Measurements from ENCODE around the gene CCDC88A. TPM values are rescaled to one million over a fixed set of nuclear protein-coding genes. Genes with fewer than 3 reads are reported as not detected.

The CCDC88A gene
- total and polyA plus RNA-seq, 3 donors from 2014 or later, result 26.5 to 180 (median 121) TPM

DNA sequence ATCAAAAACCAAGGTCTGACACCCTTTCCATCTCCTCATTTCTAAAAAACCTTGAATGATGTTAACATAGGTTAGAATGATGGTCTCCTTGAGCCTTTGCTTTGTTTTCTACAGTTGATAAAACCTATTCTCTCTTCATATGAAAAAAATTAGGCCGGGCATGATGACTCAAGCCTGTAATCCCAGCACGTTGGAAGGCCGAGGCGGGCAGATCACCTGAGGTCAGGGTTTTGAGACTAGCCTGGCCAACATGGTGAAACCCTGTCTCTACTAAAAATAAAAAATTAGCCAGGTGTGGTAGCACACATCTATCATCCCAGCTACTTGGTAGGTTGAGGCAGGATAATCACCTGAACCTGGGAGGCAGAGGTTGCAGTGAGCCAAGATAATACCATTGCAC is 49.4 kb downstream of the CCDC88A start:
- Histone ChIP-seq H3K4me1 (no peaks in the 10 kb centered on the region), H3K27ac (no peak overlapping the region), H3K4me3 (no peak overlapping the region), H3K36me3 (ENCODE audit: low read depth, missing control alignments) (no peaks in the 10 kb centered on the region), H3K9me3 (no peaks in the 10 kb centered on the region), H3K27me3 (no peaks in the 10 kb centered on the region)
- TF ChIP-seq POLR2A (IDR thresholded peaks at IDR 0.05), result no peak
- intact Hi-C loops (cut with DNase I; ENCODE audit: low total_unique reads), result no loop called here
- DNase-seq, result no peak
- 93 to 97% methylated on average over 4 of the region's 4 CpGs for WGBS, 2 donors

DNA sequence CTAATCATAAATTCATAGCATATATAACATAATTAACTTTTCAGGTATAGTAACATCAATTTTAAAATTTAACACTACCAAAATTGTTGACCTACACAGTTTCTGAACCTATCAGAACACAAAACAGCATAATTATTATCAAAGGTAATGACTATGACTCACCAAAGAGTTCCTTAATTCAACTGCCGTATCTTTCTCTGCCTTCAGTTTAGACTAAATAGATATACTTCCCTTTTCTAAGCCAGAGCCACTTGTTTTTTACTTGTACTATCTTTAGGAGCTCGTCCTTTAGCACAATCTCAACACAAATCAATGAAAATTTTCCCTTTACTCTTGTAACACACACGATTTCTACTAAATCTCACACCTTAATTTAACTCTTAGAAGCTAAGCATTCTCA is 54.4 kb downstream of the CCDC88A start:
- TF ChIP-seq POLR2A (IDR thresholded peaks at IDR 0.05), result no peak
- TF ChIP-seq, protein P1, sequence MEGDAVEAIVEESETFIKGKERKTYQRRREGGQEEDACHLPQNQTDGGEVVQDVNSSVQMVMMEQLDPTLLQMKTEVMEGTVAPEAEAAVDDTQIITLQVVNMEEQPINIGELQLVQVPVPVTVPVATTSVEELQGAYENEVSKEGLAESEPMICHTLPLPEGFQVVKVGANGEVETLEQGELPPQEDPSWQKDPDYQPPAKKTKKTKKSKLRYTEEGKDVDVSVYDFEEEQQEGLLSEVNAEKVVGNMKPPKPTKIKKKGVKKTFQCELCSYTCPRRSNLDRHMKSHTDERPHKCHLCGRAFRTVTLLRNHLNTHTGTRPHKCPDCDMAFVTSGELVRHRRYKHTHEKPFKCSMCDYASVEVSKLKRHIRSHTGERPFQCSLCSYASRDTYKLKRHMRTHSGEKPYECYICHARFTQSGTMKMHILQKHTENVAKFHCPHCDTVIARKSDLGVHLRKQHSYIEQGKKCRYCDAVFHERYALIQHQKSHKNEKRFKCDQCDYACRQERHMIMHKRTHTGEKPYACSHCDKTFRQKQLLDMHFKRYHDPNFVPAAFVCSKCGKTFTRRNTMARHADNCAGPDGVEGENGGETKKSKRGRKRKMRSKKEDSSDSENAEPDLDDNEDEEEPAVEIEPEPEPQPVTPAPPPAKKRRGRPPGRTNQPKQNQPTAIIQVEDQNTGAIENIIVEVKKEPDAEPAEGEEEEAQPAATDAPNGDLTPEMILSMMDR (IDR thresholded peaks at IDR 0.05), result no peak
- no peaks in the 10 kb centered on the region for H3K4me1 ChIP-seq
- 70 to 82% methylated on average over 3 of the region's 3 CpGs for WGBS, 2 donors
- intact Hi-C loops (cut with DNase I; ENCODE audit: low total_unique reads), result no loop called here
- H3K27ac ChIP-seq, result no peak overlapping the region
- no peaks in the 10 kb centered on the region for H3K27me3 ChIP-seq
- no peaks in the 10 kb centered on the region for H3K36me3 ChIP-seq (ENCODE audit: low read depth, missing control alignments)
- no peak overlapping the region for H3K4me3 ChIP-seq
- no peaks in the 10 kb centered on the region for H3K9me3 ChIP-seq
- DNase-seq, result no peak

GRCh38 chr2:55364189-55365055 is 55.2 kb downstream of the CCDC88A start:
- Histone ChIP-seq H3K27me3 (no peaks in the 10 kb centered on the region), H3K4me1 (no peaks in the 10 kb centered on the region), H3K4me3 (no peak overlapping the region), H3K9me3 (no peaks in the 10 kb centered on the region), H3K36me3 (ENCODE audit: low read depth, missing control alignments) (no peaks in the 10 kb centered on the region), H3K27ac (no peak overlapping the region)
- intact Hi-C loops (cut with DNase I; ENCODE audit: low total_unique reads), result no loop called here
- peak; percentile 60 for DNase-seq
- no peak for TF ChIP-seq POLR2A (IDR thresholded peaks at IDR 0.05)
- TF ChIP-seq, protein P1 (IDR thresholded peaks at IDR 0.05), result no peak
- WGBS, 2 donors, result 56 to 61% methylated on average over 3 of the region's 3 CpGs

DNA sequence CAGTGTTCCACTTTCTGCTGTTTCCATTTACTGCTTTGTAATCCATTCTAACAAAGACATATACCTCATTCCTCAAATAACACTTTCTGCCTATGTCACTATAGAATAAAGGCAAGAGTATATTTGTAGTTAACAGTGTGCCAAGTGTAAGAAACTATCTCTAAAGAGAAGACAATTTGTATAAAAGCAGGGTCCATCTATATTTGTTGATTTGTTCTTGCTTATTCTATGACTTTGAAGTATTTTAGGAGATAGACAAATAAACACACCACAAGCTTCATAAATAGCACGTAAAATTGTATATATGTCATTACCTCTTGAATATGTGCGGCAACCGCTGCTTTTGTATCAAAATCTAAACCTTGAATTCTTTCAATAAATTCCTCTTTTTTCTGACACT is 56.0 kb downstream of the CCDC88A start:
- H3K4me3 ChIP-seq, result no peak overlapping the region
- no peaks in the 10 kb centered on the region for H3K4me1 ChIP-seq
- H3K9me3 ChIP-seq, result no peaks in the 10 kb centered on the region
- no peaks in the 10 kb centered on the region for H3K36me3 ChIP-seq (ENCODE audit: low read depth, missing control alignments)
- no peaks in the 10 kb centered on the region for H3K27me3 ChIP-seq
- TF ChIP-seq POLR2A (IDR thresholded peaks at IDR 0.05), result no peak
- TF ChIP-seq, protein P1 (IDR thresholded peaks at IDR 0.05), result no peak
- no peak for DNase-seq
- intact Hi-C loops (cut with DNase I; ENCODE audit: low total_unique reads), result no loop called here
- WGBS, 2 donors, result 85 to 91% methylated on average over 3 of the region's 3 CpGs
- H3K27ac ChIP-seq, result no peak overlapping the region

DNA sequence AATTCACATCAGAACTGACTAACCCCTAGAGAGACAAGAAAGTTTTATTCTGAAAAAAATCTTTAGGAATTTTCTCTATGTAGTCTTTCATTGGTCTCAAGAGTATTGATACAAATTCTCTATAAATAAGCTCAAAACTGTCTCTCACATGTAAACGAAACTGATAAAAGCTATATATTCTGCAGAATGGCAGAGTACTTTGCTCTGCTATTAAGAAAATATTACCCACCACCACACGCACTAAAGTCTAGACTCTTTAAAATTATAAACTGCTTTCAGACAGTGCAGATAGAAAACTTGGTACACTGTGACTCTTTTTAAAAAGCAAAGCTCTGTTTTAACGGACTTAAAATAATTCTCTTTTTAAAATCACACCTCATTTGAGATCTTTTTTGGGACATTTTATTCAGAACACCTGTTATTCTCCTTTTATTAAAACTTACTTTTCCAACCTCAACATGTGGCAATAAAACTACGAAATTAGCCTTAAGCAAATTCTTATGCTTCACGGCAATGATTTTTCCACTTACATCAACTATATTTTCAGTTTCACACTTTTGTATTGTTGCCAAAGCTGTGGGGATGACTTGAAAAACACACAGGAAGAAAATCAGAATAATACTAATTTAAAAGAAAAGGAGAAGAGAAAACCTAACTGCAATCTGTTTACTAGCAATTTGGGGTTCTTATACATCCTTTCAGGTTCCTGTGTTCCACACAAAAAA is 58.0 kb downstream of the CCDC88A start:
- TF ChIP-seq POLR2A (IDR thresholded peaks at IDR 0.05), result no peak
- TF ChIP-seq, protein P1 (IDR thresholded peaks at IDR 0.05), result no peak
- no peaks in the 10 kb centered on the region for H3K4me1 ChIP-seq
- H3K27ac ChIP-seq, result no peak overlapping the region
- intact Hi-C loops (cut with DNase I; ENCODE audit: low total_unique reads), result no loop called here
- H3K36me3 ChIP-seq (ENCODE audit: low read depth, missing control alignments), result no peaks in the 10 kb centered on the region
- no peaks in the 10 kb centered on the region for H3K27me3 ChIP-seq
- H3K9me3 ChIP-seq, result no peaks in the 10 kb centered on the region
- WGBS, 2 donors, result 55 to 59% methylated on average over 5 of the region's 5 CpGs
- no peak overlapping the region for H3K4me3 ChIP-seq
- DNase-seq, result no peak

All from testis (tissue), 3 donors.